ENCODE measurements around the gene KCNH1.

KCNH1 gene

DNA sequence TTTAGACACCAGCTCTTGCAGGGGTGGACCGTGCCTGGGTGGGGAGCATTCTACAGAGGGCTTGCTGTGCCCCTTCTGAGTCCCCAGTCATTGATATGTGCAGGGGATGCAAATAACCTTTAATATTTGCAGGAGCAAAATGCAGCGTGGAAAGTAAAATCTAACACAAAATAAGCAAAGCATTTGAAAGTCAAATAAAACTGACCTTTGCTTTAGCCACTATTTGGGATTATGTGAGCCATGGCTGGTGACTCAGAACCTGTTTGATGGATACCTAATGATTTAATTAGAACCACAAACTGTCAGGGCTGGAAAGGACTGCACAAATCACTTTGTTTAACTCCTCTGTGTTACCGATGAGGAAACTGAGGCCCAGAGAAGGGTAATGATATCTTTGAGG, 427.7 kb downstream of the KCNH1 start:
- no peak for DNase-seq

- DNase-seq: no peak
Observed at GRCh38 chr1:210705086-210705485, 428.9 kb downstream of the KCNH1 start.

- DNase-seq: no peak
Observed at GRCh38 chr1:210703593-210703992, 430.4 kb downstream of the KCNH1 start.

GRCh38 chr1:210702506-210702905, 431.4 kb downstream of the KCNH1 start:
- no peak for DNase-seq

DNA sequence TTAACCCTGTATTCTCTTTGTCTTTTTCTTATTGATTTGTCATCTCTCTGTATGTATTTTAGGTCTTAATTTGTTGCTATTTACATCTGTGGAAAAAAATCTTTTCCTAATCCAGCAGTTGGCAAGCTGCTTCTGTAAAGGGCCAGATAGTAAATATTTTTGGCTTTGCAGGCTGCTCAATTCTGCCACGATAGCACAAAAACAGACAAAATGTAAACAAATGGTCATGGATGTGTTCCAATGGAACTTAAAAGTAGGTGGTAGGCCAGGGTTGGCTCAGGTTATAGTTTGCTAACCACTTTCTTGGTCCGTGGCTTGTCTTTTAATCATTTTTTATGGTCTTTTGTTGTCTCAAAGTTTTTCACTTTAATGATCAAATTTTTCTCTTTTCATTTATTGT, 433.4 kb downstream of the KCNH1 start:
- no peak for DNase-seq

DNA sequence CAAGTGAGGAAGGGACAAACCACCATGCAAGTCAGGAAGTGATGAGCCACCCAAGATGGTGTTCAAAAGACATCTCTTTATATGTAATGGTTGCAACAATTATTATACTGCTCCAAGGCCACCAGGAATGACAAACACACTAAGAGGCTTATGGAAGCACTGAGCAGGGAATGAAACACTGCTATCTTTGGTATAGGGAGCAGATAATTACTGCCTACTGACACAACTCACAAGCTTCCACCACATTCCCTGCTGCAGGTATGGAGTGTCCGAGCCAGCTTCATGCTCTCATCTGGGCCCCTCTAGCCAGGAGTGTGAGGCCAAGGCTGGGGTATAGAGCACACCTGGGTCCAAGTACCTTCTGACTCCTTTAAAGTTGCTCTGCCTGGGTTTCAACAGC, 433.9 kb downstream of the KCNH1 start:
- DNase-seq: no peak

GRCh38 chr1:210698661-210699060, 435.3 kb downstream of the KCNH1 start:
- no peak for DNase-seq

GRCh38 chr1:210697185-210697584, 436.8 kb downstream of the KCNH1 start:
- no peak for DNase-seq

DNA sequence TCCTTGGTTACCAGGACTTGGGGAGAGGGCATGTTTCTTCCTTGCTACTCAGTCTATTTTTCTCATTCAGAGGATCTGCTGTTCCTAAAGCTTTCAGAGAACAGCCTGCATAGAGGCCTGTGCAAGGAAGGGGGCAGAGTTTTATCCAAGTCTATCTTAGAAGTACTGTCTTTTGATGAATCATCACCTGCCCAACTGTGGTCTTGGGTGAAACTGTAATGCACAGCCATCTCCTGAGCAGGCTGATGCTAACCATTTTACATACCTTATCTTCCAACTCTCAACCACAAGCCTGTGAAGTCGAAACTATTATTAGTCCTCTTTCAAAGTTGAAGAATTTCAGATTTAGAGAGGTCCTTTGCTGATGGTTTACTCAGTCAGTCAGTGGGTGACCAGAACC, 437.2 kb downstream of the KCNH1 start:
- DNase-seq: no peak

- no peak for DNase-seq
Observed at GRCh38 chr1:210695026-210695425, 438.9 kb downstream of the KCNH1 start.

- peak; percentile 2 for DNase-seq
Observed at GRCh38 chr1:210692796-210693195, 441.2 kb downstream of the KCNH1 start.

GRCh38 chr1:210691039-210691610, 442.8 kb downstream of the KCNH1 start:
- no peak for DNase-seq

DNA sequence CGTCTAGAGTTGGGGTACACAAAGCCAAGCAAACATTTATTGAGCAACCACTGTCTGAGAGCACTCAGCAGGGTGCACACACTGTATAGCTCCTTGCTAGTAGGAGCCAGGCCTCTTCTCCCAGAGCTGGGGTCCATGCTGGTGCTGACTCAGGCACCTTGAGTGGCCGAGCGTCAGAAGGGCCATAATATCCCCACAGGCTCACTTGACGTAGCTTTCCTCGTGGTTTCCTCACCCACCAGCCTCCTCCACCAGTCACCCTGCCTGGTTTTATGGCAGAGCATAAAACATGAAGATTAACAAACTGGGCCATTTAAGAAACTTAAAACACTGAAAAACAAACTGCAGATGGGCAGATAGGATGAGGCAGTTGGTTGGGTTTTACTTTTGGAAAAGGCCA, 443.7 kb downstream of the KCNH1 start:
- DNase-seq: no peak

GRCh38 chr1:210689826-210690225, 444.1 kb downstream of the KCNH1 start:
- no peak for DNase-seq

DNA sequence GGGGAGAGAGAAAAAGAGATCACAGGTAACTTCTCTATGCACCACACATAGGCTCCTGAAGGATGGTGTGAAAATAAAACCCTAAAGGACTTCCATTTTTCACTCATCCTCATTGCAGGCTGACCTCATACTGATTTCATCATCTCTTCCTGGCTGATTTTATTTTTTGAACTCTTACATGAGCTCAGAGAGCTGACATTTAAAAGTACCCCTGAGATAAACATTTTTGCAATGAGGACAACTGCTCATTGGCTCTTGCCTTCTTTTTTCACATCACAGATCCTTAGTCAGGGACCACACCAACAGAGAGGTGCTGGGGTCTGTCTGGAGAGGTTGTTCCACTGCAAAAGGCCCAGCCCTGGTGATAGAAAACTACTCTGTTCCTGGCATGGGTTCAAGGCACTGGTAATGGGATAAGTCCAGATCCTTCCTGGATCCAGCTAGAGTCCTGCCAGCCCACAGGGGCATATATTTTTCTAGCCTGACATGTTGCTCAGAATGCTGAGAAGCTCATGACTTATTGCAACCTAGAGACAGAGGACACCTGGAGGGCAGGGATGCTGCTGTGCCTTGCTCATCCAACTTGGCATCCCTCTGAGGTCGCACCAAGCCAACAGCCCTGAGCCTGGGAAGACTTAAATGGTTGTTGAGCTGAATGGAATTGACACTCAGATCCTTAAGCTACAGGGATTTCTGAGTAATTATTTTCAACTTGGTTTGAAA, 445.3 kb downstream of the KCNH1 start:
- no peak for DNase-seq

GRCh38 chr1:210687582-210688279, 446.2 kb downstream of the KCNH1 start:
- no peak for DNase-seq

DNA sequence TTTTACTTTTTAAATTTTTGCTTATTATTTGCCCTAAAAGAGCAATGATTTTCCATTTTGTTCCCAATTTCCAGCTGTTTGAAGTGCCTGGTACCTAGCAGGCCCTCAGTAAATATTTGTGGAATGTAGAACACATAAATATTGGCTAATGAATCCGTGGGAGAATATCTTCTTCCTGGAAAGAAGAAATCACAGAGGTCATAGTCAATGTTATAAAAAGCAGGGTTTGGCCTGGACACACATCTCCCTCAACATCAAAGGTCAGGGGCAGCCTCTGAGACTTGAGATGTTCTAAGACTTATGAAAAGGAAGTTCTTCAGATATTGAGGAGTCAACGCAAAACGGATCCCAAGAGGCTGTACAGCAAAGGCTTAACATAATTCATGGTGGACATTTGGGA, 447.1 kb downstream of the KCNH1 start:
- no peak for DNase-seq

- DNase-seq: no peak
Observed at GRCh38 chr1:210685295-210685650, 448.7 kb downstream of the KCNH1 start.

GRCh38 chr1:210684466-210685294, 449.3 kb downstream of the KCNH1 start:
- no peak for DNase-seq

DNA sequence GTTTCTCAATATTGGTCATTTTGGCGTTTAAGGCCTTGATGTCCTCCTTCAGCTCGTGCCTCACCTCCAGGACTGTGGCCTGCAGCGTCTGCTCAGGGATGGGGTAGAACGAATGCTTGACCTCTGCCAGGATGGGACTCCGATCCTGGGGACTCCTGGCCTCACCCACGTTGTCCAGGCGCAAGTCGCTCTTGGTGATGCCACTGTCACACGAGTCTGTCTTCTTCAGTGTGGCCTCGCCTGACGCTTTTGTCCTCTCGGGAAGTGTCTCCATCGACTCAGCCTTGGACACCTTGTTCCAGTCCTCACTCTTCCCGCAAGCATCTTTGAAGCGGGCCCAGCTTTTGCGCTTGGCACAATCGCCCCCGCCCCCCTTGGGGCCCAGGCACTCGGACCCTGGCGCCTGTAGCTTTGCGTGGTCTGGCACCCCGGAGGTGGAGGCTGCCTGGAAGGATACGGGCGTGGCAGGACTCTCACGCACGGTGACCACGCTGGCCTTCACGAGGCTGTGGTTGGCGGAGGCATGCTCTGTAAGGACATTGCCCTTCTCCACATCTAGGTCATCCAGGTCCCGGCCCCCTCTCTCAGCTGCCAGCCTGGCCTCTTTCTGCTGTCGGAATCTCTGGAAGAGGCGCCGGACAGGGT, 450.4 kb downstream of the KCNH1 start:
- no peak for DNase-seq

- peak; percentile 5 for DNase-seq
Observed at GRCh38 chr1:210681158-210681557, 452.8 kb downstream of the KCNH1 start.

DNA sequence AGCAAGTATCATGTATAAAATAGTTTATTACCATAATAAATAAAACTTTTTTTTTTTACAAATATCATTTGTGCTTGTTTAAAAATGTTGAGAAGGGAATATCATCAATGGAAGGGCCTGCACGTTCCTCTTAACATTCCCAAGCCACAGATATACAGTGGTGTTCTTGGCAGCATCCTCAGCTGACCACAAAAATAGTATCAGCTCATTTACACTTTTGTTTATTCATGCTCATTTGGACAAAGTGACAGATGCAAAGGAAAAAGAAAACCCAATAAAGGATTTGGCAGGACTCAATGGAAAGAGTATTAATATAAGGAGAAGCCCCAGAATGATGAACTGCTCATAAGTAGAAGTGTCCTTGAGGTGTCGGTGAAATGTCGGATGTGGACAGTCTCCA, 455.6 kb downstream of the KCNH1 start:
- DNase-seq: no peak

DNA sequence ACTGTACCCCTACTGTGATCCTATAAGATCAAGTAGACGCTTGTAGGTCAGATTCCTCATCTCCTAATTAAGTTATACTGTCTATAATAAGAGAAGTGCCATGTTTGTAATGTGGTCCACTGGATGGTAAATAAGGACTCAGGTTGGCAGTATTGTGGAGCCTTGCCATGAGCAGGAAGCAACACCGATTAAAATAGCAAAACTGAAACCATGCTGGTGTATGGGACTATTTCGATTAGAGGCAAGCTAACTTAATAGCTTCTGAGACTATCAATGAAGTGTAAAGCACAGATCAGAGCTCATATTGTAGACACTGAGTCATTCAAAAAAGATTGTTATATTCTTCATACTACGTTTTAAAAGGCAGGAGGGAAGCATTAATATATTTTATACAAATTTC, 456.4 kb downstream of the KCNH1 start:
- no peak for DNase-seq

Measured in hematopoietic multipotent progenitor cell treated with erythropoietin and hydrocortisone succinate and interleukin-3 and kit ligand, for 8 days (in vitro differentiated cells).